H9 (cell line): ENCODE data around the gene FLRT2. TPM values are rescaled to one million over a fixed set of nuclear protein-coding genes. Genes with fewer than 3 reads are reported as not detected.

Experiments used
- DNase-seq: peaks from one replicate; pipeline ENCODE4 v3.0.0-alpha.2; 2017
- H2AFZ ChIP-seq: one replicate; pipeline ENCODE4 v1.6.1; 2013; ENCODE audit warnings: mild to moderate bottlenecking, low read length, control low read depth, moderate library complexity
- H2AK5ac ChIP-seq: 2 replicates; pipeline ENCODE4 v1.6.1; 2013; ENCODE audit warnings: low read length, control low read depth, mixed read lengths; ENCODE audit not compliant: insufficient read length
- H2BK120ac ChIP-seq: one replicate; pipeline ENCODE4 v1.6.1; 2013; ENCODE audit warnings: low read depth, mild to moderate bottlenecking, low read length, control low read depth, inconsistent platforms; ENCODE audit not compliant: poor library complexity, severe bottlenecking
- H2BK12ac ChIP-seq: 2 replicates; pipeline ENCODE4 v1.6.1; 2013; ENCODE audit warnings: low read length, control low read depth, mixed read lengths, low read depth; ENCODE audit not compliant: insufficient read length
- H2BK15ac ChIP-seq: 2 replicates; pipeline ENCODE4 v1.6.1; 2013; ENCODE audit warnings: low read depth, low read length, control low read depth
- H2BK20ac ChIP-seq: one replicate; pipeline ENCODE4 v1.6.1; 2013; ENCODE audit warnings: low read depth, mild to moderate bottlenecking, low read length, control low read depth, inconsistent platforms; ENCODE audit not compliant: poor library complexity, severe bottlenecking
- H2BK5ac ChIP-seq: 2 replicates; pipeline ENCODE4 v1.6.1; 2013; ENCODE audit warnings: low read length, control low read depth, mixed read lengths; ENCODE audit not compliant: insufficient read length
- H3K14ac ChIP-seq: 2 replicates; pipeline ENCODE4 v1.6.1; 2013; ENCODE audit warnings: low read length, control low read depth; ENCODE audit not compliant: insufficient read depth
- H3K18ac ChIP-seq: 2 replicates; pipeline ENCODE4 v1.6.1; 2013; ENCODE audit warnings: low read depth, mild to moderate bottlenecking, mixed read lengths, low read length, control low read depth; ENCODE audit not compliant: insufficient read length
- H3K23ac ChIP-seq: 2 replicates; pipeline ENCODE4 v1.6.1; 2013; ENCODE audit warnings: low read length, control low read depth, mixed read lengths, low read depth; ENCODE audit not compliant: insufficient read length
- H3K23me2 ChIP-seq: 2 replicates; pipeline ENCODE4 v1.6.1; 2013; ENCODE audit warnings: low read depth, mild to moderate bottlenecking, mixed read lengths, low read length, control low read depth; ENCODE audit not compliant: insufficient read length, poor library complexity, severe bottlenecking
- H3K27ac ChIP-seq: 2 replicates; pipeline ENCODE4 v1.5.1; 2013; ENCODE audit warnings: low read length, control low read depth, mixed read lengths, low read depth; ENCODE audit not compliant: insufficient read length
- H3K27me3 ChIP-seq: 2 replicates; pipeline ENCODE4 v1.6.1; 2013; ENCODE audit warnings: low read length, control low read depth, inconsistent platforms; ENCODE audit not compliant: insufficient read depth
- H3K4ac ChIP-seq: 2 replicates; pipeline ENCODE4 v1.6.1; 2013; ENCODE audit warnings: low read depth, mild to moderate bottlenecking, control low read depth, inconsistent platforms, low read length, moderate library complexity
- H3K4me1 ChIP-seq: 2 replicates; pipeline ENCODE4 v1.6.1; 2013; ENCODE audit warnings: low read length, control low read depth, inconsistent platforms; ENCODE audit not compliant: insufficient read depth
- H3K4me2 ChIP-seq: 2 replicates; pipeline ENCODE4 v1.6.1; 2013; ENCODE audit warnings: low read length, control low read depth, mixed read lengths; ENCODE audit not compliant: insufficient read length, insufficient read depth
- H3K56ac ChIP-seq: 2 replicates; pipeline ENCODE4 v1.6.1; 2013; ENCODE audit warnings: low read depth, mild to moderate bottlenecking, mixed read lengths, low read length, control low read depth; ENCODE audit not compliant: insufficient read length
- H3K79me1 ChIP-seq: 2 replicates; pipeline ENCODE4 v1.6.1; 2013; ENCODE audit warnings: low read depth, mild to moderate bottlenecking, moderate library complexity, low read length, control low read depth, inconsistent platforms; ENCODE audit not compliant: insufficient read depth, poor library complexity, severe bottlenecking
- H3K79me2 ChIP-seq: 2 replicates; pipeline ENCODE4 v1.6.1; 2013; ENCODE audit warnings: low read length, control low read depth, inconsistent platforms; ENCODE audit not compliant: insufficient read depth
- H3K9ac ChIP-seq: 2 replicates; pipeline ENCODE4 v1.6.1; 2013; ENCODE audit warnings: low read length, control low read depth, mixed read lengths; ENCODE audit not compliant: insufficient read length; ENCODE audit errors: extremely low read depth
- H3K9me3 ChIP-seq: one replicate; pipeline ENCODE4 v1.6.1; 2013; ENCODE audit warnings: low read depth, low read length, inconsistent platforms; ENCODE audit not compliant: control insufficient read depth
- H3T11ph ChIP-seq: one replicate; pipeline ENCODE4 v1.6.1; 2013; ENCODE audit warnings: mild to moderate bottlenecking, low read length, control low read depth, inconsistent platforms
- H4K20me1 ChIP-seq: one replicate; pipeline ENCODE4 v1.6.1; 2013; ENCODE audit not compliant: control insufficient read depth, insufficient read length, insufficient read depth
- H4K5ac ChIP-seq: 2 replicates; pipeline ENCODE4 v1.6.1; 2013; ENCODE audit warnings: low read depth, mild to moderate bottlenecking, mixed read lengths, low read length, control low read depth; ENCODE audit not compliant: insufficient read length
- H4K8ac ChIP-seq: replicated peaks from 2 replicates; pipeline ENCODE4 v1.6.1; 2013; ENCODE audit warnings: low read length, control low read depth, mixed read lengths, low read depth; ENCODE audit not compliant: insufficient read length
- H4K91ac ChIP-seq: 2 replicates; pipeline ENCODE4 v1.6.1; 2013; ENCODE audit warnings: low read depth, mild to moderate bottlenecking, moderate library complexity, mixed read lengths, low read length, control low read depth; ENCODE audit not compliant: insufficient read length
- H3K27ac Mint-ChIP-seq, 3 experiments: 2 replicates in 2 of 3; 3 replicates in 1 of 3; pipeline ENCODE4 v1.8.0; 2020 to 2021; ENCODE audit warnings: mixed read lengths in 3 of 3, mild to moderate bottlenecking in 1 of 3, moderate library complexity in 1 of 3
- H3K27me3 Mint-ChIP-seq: 2 replicates; pipeline ENCODE4 v1.8.0; 2021; ENCODE audit warnings: low read depth, mild to moderate bottlenecking, moderate library complexity, mixed read lengths
- H3K36me3 Mint-ChIP-seq, 3 experiments: 2 replicates in 2 of 3; 3 replicates in 1 of 3; pipeline ENCODE4 v1.8.0; 2020 to 2021; ENCODE audit warnings: low read depth in 3 of 3, mixed read lengths in 3 of 3; ENCODE audit not compliant: insufficient read depth in 1 of 3
- H3K4me1 Mint-ChIP-seq, 2 experiments: 2 replicates each; pipeline ENCODE4 v1.8.0; 2020; ENCODE audit warnings: mixed read lengths in 2 of 2
- H3K4me3 Mint-ChIP-seq, 2 experiments: 2 replicates in 1 of 2; 3 replicates in 1 of 2; pipeline ENCODE4 v1.8.0; 2020 to 2021; ENCODE audit warnings: mild to moderate bottlenecking in 2 of 2, mixed read lengths in 2 of 2, moderate library complexity in 1 of 2
- H3K9me3 Mint-ChIP-seq, 2 experiments: 2 replicates in 1 of 2; 3 replicates in 1 of 2; pipeline ENCODE4 v1.8.0; 2020; ENCODE audit warnings: mild to moderate bottlenecking in 2 of 2, mixed read lengths in 2 of 2, moderate library complexity in 1 of 2
- WGBS: extraction: QIAGEN DNeasy Blood & Tissue Kit; methylation state at CpG from one replicate; pipeline ENCODE4 v1.1.7; 2013; ENCODE audit warnings: missing lambda C conversion rate, low lambda C conversion rate, mixed read lengths; ENCODE audit not compliant: insufficient read length; ENCODE audit errors: extremely low coverage; 5-methylcytosine and 5-hydroxymethylcytosine counted together
- total RNA-seq: library from RNA; stranded (reverse); gene quantifications from 2 replicates; pipeline ENCODE4 v1.2.1, GENCODE V29; 2021
- TF ChIP-seq, protein P1 (sequence below): fragments of 200-600 bp; sonication (generic); conservative IDR thresholded peaks from 3 replicates; pipeline ENCODE4 v1.8.0; 2021; ENCODE audit warnings: antibody characterized with exemption, mild to moderate bottlenecking

Gene FLRT2
- total RNA-seq, 1 experiment from 2014 or later, result 3.3 TPM

DNA sequence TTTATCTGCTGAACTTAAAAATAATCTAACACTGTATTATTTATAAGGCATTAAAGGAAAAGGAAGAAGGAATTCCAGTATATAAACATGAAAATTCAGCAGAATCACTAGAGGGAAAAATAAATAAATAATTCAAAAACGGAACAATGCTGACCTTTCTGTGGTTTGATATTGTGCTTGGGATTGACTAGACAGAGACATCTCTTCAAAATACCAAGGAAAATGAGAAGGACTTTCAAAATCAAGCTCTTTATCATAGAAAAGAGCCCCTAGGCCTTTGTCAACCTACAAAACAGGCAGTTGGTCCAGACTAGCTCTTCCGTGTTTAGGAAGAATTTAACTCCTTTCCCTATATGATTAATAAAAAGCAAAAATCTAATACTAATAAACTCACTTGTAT, 6.3 kb upstream of the FLRT2 start:
- no peak for DNase-seq
- Histone ChIP-seq H3K4ac (no peak overlapping the region), H2BK120ac (no peak overlapping the region), H4K8ac (no peak overlapping the region), H3K18ac (no peak overlapping the region), H3K4me1 (no peaks in the 10 kb centered on the region; the same call in 1 of the 2 replicates), H3K9me3 (no peaks in the 10 kb centered on the region), H2AFZ (no peak overlapping the region), H3K9ac (no peak overlapping the region), H4K20me1 (no peaks in the 10 kb centered on the region), H3K14ac (no peak overlapping the region), H3K79me1 (no peaks in the 10 kb centered on the region), H2BK5ac (no peak overlapping the region), H3K27ac (no peak overlapping the region), H3K27me3 (peaks cover 1% of the 10 kb centered on the region; the same call in 1 of the 2 replicates), H4K5ac (no peak overlapping the region), H2BK12ac (no peak overlapping the region), H3K23me2 (peaks cover under 1% of the 10 kb centered on the region), H4K91ac (no peak overlapping the region), H3T11ph (no peak overlapping the region), H3K56ac (no peak overlapping the region), H3K79me2 (no peaks in the 10 kb centered on the region), H3K23ac (no peak overlapping the region), H2BK15ac (no peak overlapping the region), H2BK20ac (no peak overlapping the region), H2AK5ac (no peak overlapping the region), H3K4me2 (no peak overlapping the region)
- H3K4me1 Mint-ChIP-seq, result peaks cover 12 to 24% of the 10 kb centered on the region in 2 experiments
- no peak overlapping the region for H3K27ac Mint-ChIP-seq
- H3K27me3 Mint-ChIP-seq, result peaks cover 14% of the 10 kb centered on the region
- TF ChIP-seq, protein P1, sequence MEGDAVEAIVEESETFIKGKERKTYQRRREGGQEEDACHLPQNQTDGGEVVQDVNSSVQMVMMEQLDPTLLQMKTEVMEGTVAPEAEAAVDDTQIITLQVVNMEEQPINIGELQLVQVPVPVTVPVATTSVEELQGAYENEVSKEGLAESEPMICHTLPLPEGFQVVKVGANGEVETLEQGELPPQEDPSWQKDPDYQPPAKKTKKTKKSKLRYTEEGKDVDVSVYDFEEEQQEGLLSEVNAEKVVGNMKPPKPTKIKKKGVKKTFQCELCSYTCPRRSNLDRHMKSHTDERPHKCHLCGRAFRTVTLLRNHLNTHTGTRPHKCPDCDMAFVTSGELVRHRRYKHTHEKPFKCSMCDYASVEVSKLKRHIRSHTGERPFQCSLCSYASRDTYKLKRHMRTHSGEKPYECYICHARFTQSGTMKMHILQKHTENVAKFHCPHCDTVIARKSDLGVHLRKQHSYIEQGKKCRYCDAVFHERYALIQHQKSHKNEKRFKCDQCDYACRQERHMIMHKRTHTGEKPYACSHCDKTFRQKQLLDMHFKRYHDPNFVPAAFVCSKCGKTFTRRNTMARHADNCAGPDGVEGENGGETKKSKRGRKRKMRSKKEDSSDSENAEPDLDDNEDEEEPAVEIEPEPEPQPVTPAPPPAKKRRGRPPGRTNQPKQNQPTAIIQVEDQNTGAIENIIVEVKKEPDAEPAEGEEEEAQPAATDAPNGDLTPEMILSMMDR, result no peak
- no peak overlapping the region for H3K4me3 Mint-ChIP-seq
- H3K36me3 Mint-ChIP-seq, result no peaks in the 10 kb centered on the region
- no peaks in the 10 kb centered on the region for H3K9me3 Mint-ChIP-seq
- WGBS, result no CpG with 5 or more reads among the region's 2 CpGs
